Measurements from ENCODE around the gene PIGB.
A peak's percentile ranks its signal among the peaks of the same experiment; 100 is the strongest.
"Not testable (repeated sequence)": the region's sequence is repeated elsewhere in the genome, so short reads cannot be mapped to it uniquely, and the experiment has no call there.

PIGB gene

DNA sequence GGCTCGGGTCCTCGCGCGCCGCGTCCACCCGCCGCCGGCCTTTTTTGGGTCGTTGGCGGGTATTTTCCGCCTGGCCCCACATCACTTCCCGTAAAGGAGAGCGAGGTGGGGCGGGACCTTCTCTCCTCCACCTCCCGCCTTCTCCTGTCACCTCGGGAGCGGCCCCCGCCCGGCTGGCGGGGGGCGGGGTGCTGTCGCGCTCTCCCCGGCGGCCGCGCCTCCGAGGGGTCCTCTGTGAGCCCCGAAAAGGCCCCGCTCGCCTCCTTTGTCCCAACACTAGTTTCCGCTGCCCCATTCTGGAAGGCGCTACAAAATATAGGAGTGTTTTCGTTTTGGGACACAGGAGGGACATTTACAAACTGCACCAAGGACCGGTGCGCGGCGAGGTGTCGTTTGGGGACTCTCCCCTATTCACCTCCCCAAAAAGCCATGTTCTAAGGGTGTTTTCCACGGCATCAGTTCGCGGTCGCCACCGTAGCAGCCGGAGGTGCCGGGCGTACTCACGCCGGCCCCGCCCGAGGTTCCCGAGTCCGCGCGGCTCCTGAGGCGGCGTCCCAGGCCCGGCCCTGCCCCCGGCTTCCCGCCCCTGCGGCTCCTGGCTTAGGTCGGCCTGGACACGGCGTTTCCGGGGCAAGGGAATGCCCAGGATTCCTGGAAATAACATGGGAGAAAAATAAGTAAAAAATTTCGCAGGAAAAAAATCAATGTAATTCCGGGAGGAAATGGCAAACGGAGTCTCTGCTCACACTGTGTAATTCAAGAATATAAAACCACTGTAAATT, 29.1 kb upstream of the PIGB start, which contains the start of gene RAB27A:
TSS of gene RAB27A (minus strand) at position 68 of the 782 bp plus-strand sequence. CDS start 54,879 bp downstream, outside the sequence.
- peak; percentile 90 for ATAC-seq
- no peak for TF ChIP-seq ZNF70 (CRISPR knock-in tag; IDR thresholded peaks at IDR 0.05)
- TF ChIP-seq, protein P1, sequence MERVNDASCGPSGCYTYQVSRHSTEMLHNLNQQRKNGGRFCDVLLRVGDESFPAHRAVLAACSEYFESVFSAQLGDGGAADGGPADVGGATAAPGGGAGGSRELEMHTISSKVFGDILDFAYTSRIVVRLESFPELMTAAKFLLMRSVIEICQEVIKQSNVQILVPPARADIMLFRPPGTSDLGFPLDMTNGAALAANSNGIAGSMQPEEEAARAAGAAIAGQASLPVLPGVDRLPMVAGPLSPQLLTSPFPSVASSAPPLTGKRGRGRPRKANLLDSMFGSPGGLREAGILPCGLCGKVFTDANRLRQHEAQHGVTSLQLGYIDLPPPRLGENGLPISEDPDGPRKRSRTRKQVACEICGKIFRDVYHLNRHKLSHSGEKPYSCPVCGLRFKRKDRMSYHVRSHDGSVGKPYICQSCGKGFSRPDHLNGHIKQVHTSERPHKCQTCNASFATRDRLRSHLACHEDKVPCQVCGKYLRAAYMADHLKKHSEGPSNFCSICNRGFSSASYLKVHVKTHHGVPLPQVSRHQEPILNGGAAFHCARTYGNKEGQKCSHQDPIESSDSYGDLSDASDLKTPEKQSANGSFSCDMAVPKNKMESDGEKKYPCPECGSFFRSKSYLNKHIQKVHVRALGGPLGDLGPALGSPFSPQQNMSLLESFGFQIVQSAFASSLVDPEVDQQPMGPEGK (CRISPR knock-in tag; IDR thresholded peaks at IDR 0.05; ENCODE audit: borderline replicate concordance): peak; percentile 34; the same call in 1 of the 2 replicates
- no peak for TF ChIP-seq ZC3H10 (CRISPR knock-in tag; IDR thresholded peaks at IDR 0.05)
- TF ChIP-seq TOX (CRISPR knock-in tag; IDR thresholded peaks at IDR 0.05; ENCODE audit: borderline replicate concordance): no peak

DNA sequence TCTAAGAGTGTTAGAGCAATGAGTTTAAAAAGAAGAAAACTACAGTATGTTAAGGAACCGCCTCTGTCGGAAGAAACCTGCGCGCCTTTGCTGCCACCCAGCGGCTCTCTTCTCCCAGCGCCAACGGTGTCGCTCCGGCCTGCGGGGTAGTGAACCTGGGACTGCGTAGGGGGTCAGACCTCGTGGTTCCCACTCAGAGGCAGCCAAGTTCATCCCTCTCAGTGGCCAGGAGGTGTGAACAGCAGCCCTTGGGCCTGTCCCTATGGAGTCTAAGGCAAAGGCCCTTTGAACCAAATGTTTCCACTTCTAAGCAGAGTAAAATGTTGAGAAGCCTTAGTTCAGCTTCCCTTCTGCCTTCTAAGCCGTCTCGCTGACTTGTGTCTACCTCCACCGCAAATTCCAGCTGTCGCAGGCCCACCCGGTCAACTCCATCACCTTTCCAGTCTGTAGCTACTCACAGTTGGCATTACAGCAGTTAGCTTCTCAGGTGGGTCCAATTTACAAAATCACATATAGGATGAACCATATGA, 28.4 kb upstream of the PIGB start:
- ATAC-seq: peak; percentile 96
- TF ChIP-seq ARNTL (CRISPR knock-in tag; IDR thresholded peaks at IDR 0.05; ENCODE audit: borderline replicate concordance, low read depth) (no peak), BACH2 (CRISPR knock-in tag; IDR thresholded peaks at IDR 0.05; ENCODE audit: borderline replicate concordance) (no peak), ISL1 (CRISPR knock-in tag; IDR thresholded peaks at IDR 0.05) (no peak), TCF4 (CRISPR knock-in tag; IDR thresholded peaks at IDR 0.05; ENCODE audit: borderline replicate concordance) (no peak)
- TF ChIP-seq, protein P2, sequence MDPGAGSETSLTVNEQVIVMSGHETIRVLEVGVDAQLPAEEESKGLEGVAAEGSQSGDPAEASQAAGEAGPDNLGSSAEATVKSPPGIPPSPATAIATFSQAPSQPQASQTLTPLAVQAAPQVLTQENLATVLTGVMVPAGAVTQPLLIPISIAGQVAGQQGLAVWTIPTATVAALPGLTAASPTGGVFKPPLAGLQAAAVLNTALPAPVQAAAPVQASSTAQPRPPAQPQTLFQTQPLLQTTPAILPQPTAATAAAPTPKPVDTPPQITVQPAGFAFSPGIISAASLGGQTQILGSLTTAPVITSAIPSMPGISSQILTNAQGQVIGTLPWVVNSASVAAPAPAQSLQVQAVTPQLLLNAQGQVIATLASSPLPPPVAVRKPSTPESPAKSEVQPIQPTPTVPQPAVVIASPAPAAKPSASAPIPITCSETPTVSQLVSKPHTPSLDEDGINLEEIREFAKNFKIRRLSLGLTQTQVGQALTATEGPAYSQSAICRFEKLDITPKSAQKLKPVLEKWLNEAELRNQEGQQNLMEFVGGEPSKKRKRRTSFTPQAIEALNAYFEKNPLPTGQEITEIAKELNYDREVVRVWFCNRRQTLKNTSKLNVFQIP (CRISPR knock-in tag; IDR thresholded peaks at IDR 0.05; ENCODE audit: borderline replicate concordance, low read depth): no peak
- TF ChIP-seq, protein P1 (CRISPR knock-in tag; IDR thresholded peaks at IDR 0.05; ENCODE audit: borderline replicate concordance): no peak

DNA sequence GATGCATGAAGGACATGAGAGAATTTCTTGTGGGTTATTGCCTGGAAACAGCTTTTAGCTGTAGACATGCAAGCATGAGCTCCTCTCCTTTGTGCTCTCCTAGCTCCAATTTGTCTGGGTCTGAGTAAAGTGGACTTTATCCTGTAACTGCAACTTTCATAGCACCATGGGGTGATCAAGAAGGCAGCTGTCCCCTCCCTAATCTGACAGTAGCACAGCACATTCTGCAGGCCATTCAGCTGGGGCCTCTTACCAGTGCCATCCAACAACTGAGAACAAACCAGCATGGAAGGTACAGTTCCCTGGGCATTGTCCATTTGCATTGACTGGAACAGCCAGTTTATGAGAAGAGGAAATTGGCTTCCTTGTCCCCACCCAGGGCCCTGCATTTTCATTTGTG, 21.7 kb upstream of the PIGB start:
- TF ChIP-seq, protein P1 (CRISPR knock-in tag; IDR thresholded peaks at IDR 0.05; ENCODE audit: borderline replicate concordance): no peak
- no peak for TF ChIP-seq RARB (CRISPR knock-in tag; IDR thresholded peaks at IDR 0.05)
- no peak for TF ChIP-seq ZFP3 (CRISPR knock-in tag; IDR thresholded peaks at IDR 0.05)
- no peak for TF ChIP-seq SNAI2 (CRISPR knock-in tag; IDR thresholded peaks at IDR 0.05)
- no peak for TF ChIP-seq ISL1 (CRISPR knock-in tag; IDR thresholded peaks at IDR 0.05)
- TF ChIP-seq, protein P3, sequence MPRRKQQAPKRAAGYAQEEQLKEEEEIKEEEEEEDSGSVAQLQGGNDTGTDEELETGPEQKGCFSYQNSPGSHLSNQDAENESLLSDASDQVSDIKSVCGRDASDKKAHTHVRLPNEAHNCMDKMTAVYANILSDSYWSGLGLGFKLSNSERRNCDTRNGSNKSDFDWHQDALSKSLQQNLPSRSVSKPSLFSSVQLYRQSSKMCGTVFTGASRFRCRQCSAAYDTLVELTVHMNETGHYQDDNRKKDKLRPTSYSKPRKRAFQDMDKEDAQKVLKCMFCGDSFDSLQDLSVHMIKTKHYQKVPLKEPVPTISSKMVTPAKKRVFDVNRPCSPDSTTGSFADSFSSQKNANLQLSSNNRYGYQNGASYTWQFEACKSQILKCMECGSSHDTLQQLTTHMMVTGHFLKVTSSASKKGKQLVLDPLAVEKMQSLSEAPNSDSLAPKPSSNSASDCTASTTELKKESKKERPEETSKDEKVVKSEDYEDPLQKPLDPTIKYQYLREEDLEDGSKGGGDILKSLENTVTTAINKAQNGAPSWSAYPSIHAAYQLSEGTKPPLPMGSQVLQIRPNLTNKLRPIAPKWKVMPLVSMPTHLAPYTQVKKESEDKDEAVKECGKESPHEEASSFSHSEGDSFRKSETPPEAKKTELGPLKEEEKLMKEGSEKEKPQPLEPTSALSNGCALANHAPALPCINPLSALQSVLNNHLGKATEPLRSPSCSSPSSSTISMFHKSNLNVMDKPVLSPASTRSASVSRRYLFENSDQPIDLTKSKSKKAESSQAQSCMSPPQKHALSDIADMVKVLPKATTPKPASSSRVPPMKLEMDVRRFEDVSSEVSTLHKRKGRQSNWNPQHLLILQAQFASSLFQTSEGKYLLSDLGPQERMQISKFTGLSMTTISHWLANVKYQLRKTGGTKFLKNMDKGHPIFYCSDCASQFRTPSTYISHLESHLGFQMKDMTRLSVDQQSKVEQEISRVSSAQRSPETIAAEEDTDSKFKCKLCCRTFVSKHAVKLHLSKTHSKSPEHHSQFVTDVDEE (CRISPR knock-in tag; IDR thresholded peaks at IDR 0.05): no peak
- no peak for TF ChIP-seq ESRRG (CRISPR knock-in tag; IDR thresholded peaks at IDR 0.05)
- TF ChIP-seq, protein P2 (CRISPR knock-in tag; IDR thresholded peaks at IDR 0.05; ENCODE audit: borderline replicate concordance, low read depth): no peak
- no peak for TF ChIP-seq ZNF70 (CRISPR knock-in tag; IDR thresholded peaks at IDR 0.05)
- no peak for TF ChIP-seq CSDC2 (CRISPR knock-in tag; IDR thresholded peaks at IDR 0.05)
- no peak for TF ChIP-seq TCF4 (CRISPR knock-in tag; IDR thresholded peaks at IDR 0.05; ENCODE audit: borderline replicate concordance)
- no peak for TF ChIP-seq CREB5 (CRISPR knock-in tag; IDR thresholded peaks at IDR 0.05; ENCODE audit: low read depth)
- no peak for TF ChIP-seq BACH2 (CRISPR knock-in tag; IDR thresholded peaks at IDR 0.05; ENCODE audit: borderline replicate concordance)
- no peak for TF ChIP-seq ARNTL (CRISPR knock-in tag; IDR thresholded peaks at IDR 0.05; ENCODE audit: borderline replicate concordance, low read depth)
- no peak for TF ChIP-seq OSR1 (CRISPR knock-in tag; IDR thresholded peaks at IDR 0.05)
- no peak for TF ChIP-seq TOX (CRISPR knock-in tag; IDR thresholded peaks at IDR 0.05; ENCODE audit: borderline replicate concordance)
- no peak for TF ChIP-seq ZC3H10 (CRISPR knock-in tag; IDR thresholded peaks at IDR 0.05)
- no peak for ATAC-seq

- ATAC-seq: not testable (repeated sequence)
Observed at GRCh38 chr15:55302801-55303200, 16.2 kb upstream of the PIGB start.

Data from SK-N-SH treated with all-trans-retinoic acid at 6 μM for 48 hours (cell line).